SU-DHL-6 (cell line): ENCODE results near the gene TMEM95.
A peak's percentile ranks its signal among the peaks of the same experiment; 100 is the strongest.

ENCODE experiments used
- H2AFZ ChIP-seq: fragments of 200-600 bp; sonication (generic); 2 replicates; pipeline ENCODE4 v1.6.1; 2014; ENCODE audit warnings: low read depth, mild to moderate bottlenecking, moderate library complexity, mixed read lengths, antibody characterized with exemption, low read length; ENCODE audit not compliant: severe bottlenecking
- H3F3A ChIP-seq: fragments of 200-600 bp; shearing (Covaris generic); 2 replicates; pipeline ENCODE4 v1.6.0; 2016; ENCODE audit warnings: antibody characterized with exemption, mild to moderate bottlenecking; ENCODE audit not compliant: insufficient read depth
- H3K27ac ChIP-seq: fragments of 200-600 bp; sonication (generic); 2 replicates; pipeline ENCODE4 v1.5.1; 2016; ENCODE audit warnings: low read depth, mild to moderate bottlenecking, low read length, moderate library complexity, mixed read lengths
- H3K27me3 ChIP-seq: fragments of 200-600 bp; sonication (generic), shearing (Covaris generic); 2 replicates; pipeline ENCODE4 v1.6.0; 2014; ENCODE audit warnings: mild to moderate bottlenecking, low read length
- H3K36me3 ChIP-seq: fragments of 200-600 bp; sonication (generic); 2 replicates; pipeline ENCODE4 v1.6.1; 2014; ENCODE audit warnings: mild to moderate bottlenecking, low read length, mixed read lengths
- H3K4me2 ChIP-seq: fragments of 300-600, 200-600 bp; shearing (Covaris generic), sonication (generic); 2 replicates; pipeline ENCODE4 v1.6.0; 2014; ENCODE audit warnings: low read length, low read depth, mild to moderate bottlenecking; ENCODE audit not compliant: poor library complexity, severe bottlenecking
- H3K4me3 ChIP-seq: fragments of 200-600 bp; sonication (generic); 2 replicates; pipeline ENCODE4 v1.5.1; 2014; ENCODE audit warnings: antibody characterized with exemption, low read length, mild to moderate bottlenecking, mixed read lengths; ENCODE audit not compliant: insufficient read depth, poor library complexity, severe bottlenecking
- H3K79me2 ChIP-seq: fragments of 200-600 bp; sonication (generic); 2 replicates; pipeline ENCODE4 v1.6.1; 2014; ENCODE audit warnings: mild to moderate bottlenecking, low read length, moderate library complexity; ENCODE audit not compliant: insufficient read depth
- H3K9ac ChIP-seq: fragments of 200-600 bp; sonication (generic); 2 replicates; pipeline ENCODE4 v1.7.0; 2014; ENCODE audit warnings: mild to moderate bottlenecking, low read length
- H3K9me2 ChIP-seq: fragments of 200-600 bp; sonication (generic); replicated peaks from 2 replicates; pipeline ENCODE4 v1.6.1; 2014; ENCODE audit warnings: low read length; ENCODE audit not compliant: insufficient read depth
- H3K9me3 ChIP-seq: fragments of 200-600 bp; sonication (generic); 2 replicates; pipeline ENCODE4 v1.6.1; 2014; ENCODE audit warnings: low read length, mixed read lengths; ENCODE audit not compliant: insufficient read depth
- H4K20me1 ChIP-seq: fragments of 200-600 bp; sonication (generic); 2 replicates; pipeline ENCODE4 v1.6.1; 2014; ENCODE audit warnings: low read depth, mild to moderate bottlenecking, antibody characterized with exemption, low read length, moderate library complexity, mixed read lengths
- CTCF ChIP-seq: fragments of 200-600 bp; sonication (generic); IDR thresholded peaks from one replicate; pipeline ENCODE4 v1.5.1; 2017; ENCODE audit warnings: antibody characterized with exemption, mild to moderate bottlenecking, low read length, moderate library complexity; ENCODE audit not compliant: insufficient read depth, poor library complexity, severe bottlenecking
- EZH2phosphoT487 ChIP-seq: fragments of 200-600 bp; sonication (generic), shearing (Covaris generic); conservative IDR thresholded peaks from 2 replicates; pipeline ENCODE4 v1.6.1; 2018; ENCODE audit warnings: mild to moderate bottlenecking, antibody characterized with exemption, low read length, moderate library complexity, mixed read lengths

Gene TMEM95

GRCh38 chr17:7312432-7313087, 42.4 kb upstream of the TMEM95 start:
- no peak for TF ChIP-seq CTCF
- no peak for TF ChIP-seq EZH2phosphoT487
- Histone ChIP-seq H4K20me1 (peaks cover 19% of the 10 kb centered on the region), H3K36me3 (peaks cover 24% of the 10 kb centered on the region), H3K9me2 (no peaks in the 10 kb centered on the region), H3F3A (peaks cover 59% of the 10 kb centered on the region), H3K27me3 (no peaks in the 10 kb centered on the region), H3K4me2 (no peak overlapping the region), H3K9me3 (no peaks in the 10 kb centered on the region), H3K27ac (no peak overlapping the region), H3K9ac (no peak overlapping the region), H2AFZ (no peak overlapping the region), H3K4me3 (no peak overlapping the region), H3K79me2 (peaks cover 42% of the 10 kb centered on the region)

DNA sequence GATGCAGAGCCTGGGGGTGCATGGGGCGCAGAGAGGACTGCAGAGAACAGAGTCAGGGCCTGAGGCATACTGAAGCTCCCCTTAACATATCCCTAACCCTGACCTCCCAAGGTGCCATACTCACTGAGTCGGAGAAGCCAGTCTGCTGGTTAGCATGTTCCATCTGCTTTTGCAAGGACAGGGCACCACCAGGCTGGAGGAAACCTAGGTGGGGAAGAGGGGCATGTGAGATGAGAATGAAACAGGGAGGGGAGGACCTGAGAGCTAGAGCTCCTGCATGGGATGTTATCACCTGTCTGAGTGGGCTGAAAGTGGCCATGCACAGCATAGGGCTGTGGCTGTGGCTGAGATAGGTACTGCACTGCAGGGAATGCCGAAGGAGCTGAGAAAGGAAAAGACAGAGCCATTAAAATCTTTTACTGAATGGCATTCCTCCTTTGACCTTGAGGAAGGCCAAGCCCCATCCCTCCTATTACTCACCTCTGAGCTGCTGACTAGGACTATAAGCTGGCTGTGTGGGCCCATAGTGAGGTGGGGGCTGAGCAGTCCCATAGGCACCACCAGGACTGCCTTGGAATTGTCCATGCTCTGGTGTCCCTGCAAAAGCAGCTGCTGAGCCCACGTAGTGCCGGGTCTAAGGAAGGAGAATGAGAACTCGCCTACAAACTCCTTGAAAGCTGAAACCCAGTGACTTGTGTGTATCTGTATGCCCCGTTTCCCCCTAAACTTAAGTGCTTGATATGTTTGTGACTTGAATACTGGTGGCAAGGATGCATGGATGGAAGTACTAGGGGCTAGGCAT, 41.7 kb upstream of the TMEM95 start:
- Histone ChIP-seq H2AFZ (no peak overlapping the region), H3K4me3 (no peak overlapping the region), H3K79me2 (peaks cover 35% of the 10 kb centered on the region), H3K9me3 (no peaks in the 10 kb centered on the region), H3K4me2 (peak overlapping the region; percentile 81), H3K9me2 (no peaks in the 10 kb centered on the region), H3K9ac (0 out of 2 replicates have a peak overlapping the region, but pooled peaks have one; percentile 83), H3K36me3 (peaks cover 23% of the 10 kb centered on the region), H4K20me1 (peaks cover 19% of the 10 kb centered on the region), H3K27me3 (no peaks in the 10 kb centered on the region), H3K27ac (peak overlapping the region; percentile 75; the same call in 1 of the 2 replicates), H3F3A (peaks cover 57% of the 10 kb centered on the region)
- TF ChIP-seq CTCF = no peak
- no peak for TF ChIP-seq EZH2phosphoT487

GRCh38 chr17:7313890-7314718, 40.9 kb upstream of the TMEM95 start:
- H3K27me3 ChIP-seq = no peaks in the 10 kb centered on the region
- peaks cover 18% of the 10 kb centered on the region for H4K20me1 ChIP-seq
- H3K27ac ChIP-seq = peak overlapping the region; percentile 75
- peaks cover 19% of the 10 kb centered on the region for H3K36me3 ChIP-seq
- H3F3A ChIP-seq = peaks cover 49% of the 10 kb centered on the region
- peak overlapping the region; percentile 89 for H3K4me3 ChIP-seq
- H3K9ac ChIP-seq = peak overlapping the region; percentile 83
- H3K9me2 ChIP-seq = no peaks in the 10 kb centered on the region
- peaks cover 27% of the 10 kb centered on the region for H3K79me2 ChIP-seq
- H3K4me2 ChIP-seq = peak overlapping the region; percentile 81
- no peaks in the 10 kb centered on the region for H3K9me3 ChIP-seq
- TF ChIP-seq CTCF = no peak
- TF ChIP-seq EZH2phosphoT487 = no peak
- no peak overlapping the region for H2AFZ ChIP-seq
